Sigmoid colon (tissue), 7 donors: ENCODE data around the gene DYNC1H1. TPM values are rescaled to one million over a fixed set of nuclear protein-coding genes. Genes with fewer than 3 reads are reported as not detected.

ENCODE experiments used
- DNase-seq: peaks from one replicate; pipeline ENCODE4 v3.0.0-alpha.2; 2019
- H3K27ac ChIP-seq, 4 donors: fragments of 200-600 bp; sonication (generic); one replicate each; pipeline ENCODE4 v1.5.1; 2016 to 2019; ENCODE audit warnings: mild to moderate bottlenecking in 1 of 4
- H3K27me3 ChIP-seq, 3 donors: fragments of 200-600 bp; sonication (generic); one replicate each; pipeline ENCODE4 v1.5.1; 2019; ENCODE audit warnings: mild to moderate bottlenecking in 1 of 3
- H3K36me3 ChIP-seq, 4 donors: fragments of 200-600 bp; sonication (generic); one replicate each; pipeline ENCODE4 v1.5.1; 2016 to 2019
- H3K4me1 ChIP-seq, 4 donors: fragments of 200-600 bp; sonication (generic); one replicate each; pipeline ENCODE4 v1.5.1; 2017 to 2019
- H3K4me3 ChIP-seq, 4 donors: fragments of 200-600 bp; sonication (generic); one replicate each; pipeline ENCODE4 v1.5.1; 2017 to 2019; ENCODE audit warnings: mild to moderate bottlenecking in 2 of 4, moderate library complexity in 1 of 4
- H3K9me3 ChIP-seq, 4 donors: fragments of 200-600 bp in 3 of 4; sonication (generic) in 3 of 4; one replicate each; pipeline versions ENCODE4 v1.5.1 to v1.6.1; 2013 to 2019
- CTCF ChIP-seq, 4 experiments: fragments of 450-650 bp in 3 of 4; fragments of 200-600 bp in 1 of 4; IDR thresholded peaks; one replicate each; pipeline ENCODE4 v1.5.1; 2016 to 2019; ENCODE audit warnings: antibody characterized with exemption in 4 of 4, mild to moderate bottlenecking in 3 of 4, moderate library complexity in 2 of 4
- EP300 ChIP-seq, 4 donors: sonication (generic); formaldehyde crosslinking; IDR thresholded peaks; one replicate each; pipeline ENCODE4 v1.6.1; 2017; ENCODE audit warnings: antibody characterized with exemption in 4 of 4
- POLR2A ChIP-seq, 2 donors: fragments of 450-650 bp; IDR thresholded peaks; one replicate each; pipeline ENCODE4 v1.6.1; 2016; ENCODE audit warnings: antibody characterized with exemption in 2 of 2, mild to moderate bottlenecking in 2 of 2, moderate library complexity in 2 of 2
- POLR2AphosphoS5 ChIP-seq, 4 donors: sonication (generic); formaldehyde crosslinking; IDR thresholded peaks; one replicate each; pipeline ENCODE4 v1.6.1; 2017; ENCODE audit warnings: antibody characterized with exemption in 4 of 4
- WGBS, 2 donors: extraction: QIAGEN DNeasy Blood & Tissue Kit; methylation state at CpG; one replicate each; pipeline ENCODE4 v1.1.7; 2013; 5-methylcytosine and 5-hydroxymethylcytosine counted together
- intact Hi-C: fragments of 100-400 bp; cut with DNase I; formaldehyde crosslinking; loops from one replicate; pipeline ENCODE4 v1.15.1; 2023
- polyA plus RNA-seq, 3 donors: library from polyadenylated mRNA; stranded (reverse); fragments of 200-250 nt; gene quantifications; one replicate each; pipeline ENCODE4 v1.2.3, GENCODE V29; 2013
- total RNA-seq, 4 donors: library from RNA; depleted of rRNA; stranded (reverse); fragments of >200 nt; gene quantifications; one replicate each; pipeline ENCODE4 v1.1.0, GENCODE V29; 2016
- donor health status: healthy with polysubstance abuse.
- donor health status: Bipolar disorder and iron deficiency.
- donor health status: healthy.

The DYNC1H1 gene
- total and polyA plus RNA-seq, 7 donors = 38.4 to 592 (median 320) TPM

DNA sequence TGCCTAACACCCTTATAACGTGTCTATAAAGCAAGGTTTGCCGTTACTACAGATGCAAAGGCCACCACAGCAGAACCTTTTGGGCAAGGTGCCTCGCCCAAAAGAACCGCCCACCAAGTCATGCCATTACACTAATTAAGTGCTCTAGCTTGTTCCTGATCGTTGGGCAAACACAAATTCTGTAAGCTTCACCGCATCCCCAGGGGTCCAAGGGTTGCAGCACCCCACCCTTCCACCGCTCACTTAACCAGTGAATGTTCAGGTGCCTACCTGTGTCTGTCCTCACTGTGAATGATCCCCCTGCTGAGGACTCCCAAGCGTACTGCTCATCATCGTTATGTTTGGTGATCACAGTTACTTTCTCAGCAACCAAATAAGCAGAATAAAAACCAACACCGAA is 121.1 kb downstream of the DYNC1H1 start:
- peak overlapping the region; percentile 91 to 99 (median 94) for H3K4me3 ChIP-seq
- H3K9me3 ChIP-seq = no peaks in the 10 kb centered on the region
- peaks cover 46 to 54% (median 50%) of the 10 kb centered on the region in 4 donors for H3K36me3 ChIP-seq
- TF ChIP-seq POLR2AphosphoS5 (IDR thresholded peaks at IDR 0.05) (no peak), CTCF (IDR thresholded peaks at IDR 0.05) (no peak), EP300 (IDR thresholded peaks at IDR 0.05) (no peak), POLR2A (IDR thresholded peaks at IDR 0.05) (no peak)
- H3K27me3 ChIP-seq = no peaks in the 10 kb centered on the region
- intact Hi-C loops = loop anchor here (5.0 kb wide), 1 partner anchor 507 kb away; the partner anchor contains the start of gene RCOR1
- peak overlapping the region; percentile 99 to 100 (median 100) for H3K27ac ChIP-seq
- WGBS, 2 donors = 6 to 35% methylated on average over 10 of the region's 10 CpGs
- peaks cover 2 to 56% (median 51%) of the 10 kb centered on the region in 4 donors for H3K4me1 ChIP-seq
- DNase-seq = no peak

DNA sequence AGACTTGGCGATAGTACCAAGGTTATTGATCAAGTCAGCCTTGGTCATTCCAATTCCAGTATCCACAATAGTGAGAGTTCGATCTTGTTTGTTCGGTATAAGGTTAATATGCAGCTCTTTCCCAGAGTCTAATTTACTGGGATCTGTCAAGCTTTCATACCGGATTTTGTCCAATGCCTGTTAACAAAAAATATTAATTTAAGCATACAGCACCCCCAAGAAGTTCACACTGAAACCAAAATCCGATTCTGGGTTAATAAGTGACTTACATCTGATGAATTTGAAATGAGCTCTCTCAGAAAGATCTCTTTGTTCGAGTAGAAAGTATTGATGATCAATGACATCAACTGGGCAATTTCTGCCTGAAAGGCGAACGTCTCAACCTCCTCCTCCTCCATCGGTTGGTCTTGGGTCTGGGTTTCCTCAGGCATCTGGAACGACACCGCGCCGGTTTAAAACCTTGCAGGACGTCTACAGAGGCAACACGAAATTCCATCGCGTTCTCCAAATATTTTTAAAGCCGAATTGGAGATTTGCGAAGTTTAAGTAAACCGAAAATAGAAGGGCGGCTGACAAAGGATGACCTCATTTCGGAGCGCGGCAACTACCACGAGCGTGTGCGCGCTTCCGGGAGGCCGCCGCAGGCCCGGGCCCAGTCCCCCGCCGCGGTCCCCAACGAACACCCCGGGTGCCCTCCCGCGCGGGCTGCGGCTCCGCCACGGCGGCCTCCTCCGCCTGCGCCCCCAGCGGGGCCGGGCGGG is 121.8 kb downstream of the DYNC1H1 start:
- Histone ChIP-seq H3K9me3 (no peaks in the 10 kb centered on the region), H3K4me3 (peak overlapping the region; percentile 91 to 99 (median 94)), H3K27me3 (no peaks in the 10 kb centered on the region), H3K36me3 (peaks cover 40 to 48% (median 43%) of the 10 kb centered on the region in 4 donors), H3K4me1 (peaks cover 2 to 56% (median 51%) of the 10 kb centered on the region in 4 donors), H3K27ac (peak overlapping the region; percentile 99 to 100 (median 100))
- intact Hi-C loops = loop anchor here (2.0 to 5.0 kb wide), 2 partner anchors 231 to 506 kb away; partner anchors contain the start of gene RCOR1
- 1 to 3% methylated on average over 49 of the region's 49 CpGs for WGBS, 2 donors
- peak; percentile 77 for DNase-seq
- TF ChIP-seq POLR2AphosphoS5 (IDR thresholded peaks at IDR 0.05) (peak in 1 of 4 donors; percentile 20), CTCF (IDR thresholded peaks at IDR 0.05) (no peak), EP300 (IDR thresholded peaks at IDR 0.05) (no peak), POLR2A (IDR thresholded peaks at IDR 0.05) (no peak)

DNA sequence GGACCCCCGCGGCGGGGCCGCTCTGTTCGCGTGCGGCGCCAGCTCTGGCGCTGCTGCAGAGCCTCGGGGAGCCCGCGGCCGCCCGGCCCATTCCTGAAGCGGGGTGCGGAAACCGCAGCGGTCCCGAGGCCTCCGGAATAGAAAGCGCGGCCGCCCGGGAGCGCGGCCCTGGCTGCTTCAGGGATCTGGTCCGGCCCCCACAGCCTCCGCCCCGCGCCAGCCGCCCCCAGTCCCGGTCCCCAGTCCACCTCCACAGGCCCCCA is 122.3 kb downstream of the DYNC1H1 start:
- intact Hi-C loops = loop anchor here (2.0 to 5.0 kb wide), 2 partner anchors 230 to 506 kb away; partner anchors contain the start of gene RCOR1
- TF ChIP-seq POLR2A (IDR thresholded peaks at IDR 0.05) (no peak), POLR2AphosphoS5 (IDR thresholded peaks at IDR 0.05) (no peak), EP300 (IDR thresholded peaks at IDR 0.05) (no peak), CTCF (IDR thresholded peaks at IDR 0.05) (no peak)
- 1% methylated on average over 32 of the region's 32 CpGs for WGBS, 2 donors
- Histone ChIP-seq H3K27me3 (no peaks in the 10 kb centered on the region), H3K9me3 (no peaks in the 10 kb centered on the region), H3K36me3 (peaks cover 34 to 42% (median 38%) of the 10 kb centered on the region in 4 donors), H3K27ac (peak overlapping the region; percentile 99 to 100 (median 100)), H3K4me1 (peaks cover 2 to 55% (median 51%) of the 10 kb centered on the region in 4 donors), H3K4me3 (peak overlapping the region; percentile 91 to 99 (median 94))
- DNase-seq = no peak

- no peaks in the 10 kb centered on the region for H3K27me3 ChIP-seq
- no peaks in the 10 kb centered on the region for H3K9me3 ChIP-seq
- H3K36me3 ChIP-seq = peaks cover 29 to 37% (median 33%) of the 10 kb centered on the region in 4 donors
- intact Hi-C loops = loop anchor here (2.0 to 5.0 kb wide), 2 partner anchors 230 to 505 kb away; partner anchors contain the start of gene RCOR1
- peak in 1 of 4 donors; percentile 32 for TF ChIP-seq EP300 (IDR thresholded peaks at IDR 0.05)
- TF ChIP-seq CTCF (IDR thresholded peaks at IDR 0.05) = peak in 2 of 4 experiments; percentile 15 to 24
- peak; percentile 99 to 100 (median 99) for TF ChIP-seq POLR2AphosphoS5 (IDR thresholded peaks at IDR 0.05)
- peak; percentile 98 for TF ChIP-seq POLR2A (IDR thresholded peaks at IDR 0.05)
- 0% methylated on average over 106 of the region's 106 CpGs for WGBS, 2 donors
- peak; percentile 97 for DNase-seq
- H3K4me1 ChIP-seq = peaks cover 2 to 50% (median 47%) of the 10 kb centered on the region in 4 donors
- peak within 1 kb of the TSS; percentile 99 to 100 (median 100) for H3K27ac ChIP-seq
- peak within 1 kb of the TSS; percentile 91 to 99 (median 94) for H3K4me3 ChIP-seq
Measured at GRCh38 chr14:102086972-102087761, 122.8 kb downstream of the DYNC1H1 start, which contains the start of gene HSP90AA1. HSP90AA1 (minus strand) TSS chr14:102087044; CDS start chr14:102086378, 666 bp downstream.
